Measurements from ENCODE around the gene HOXB2.
A peak's percentile ranks its signal among the peaks of the same experiment; 100 is the strongest.

The HOXB2 gene

DNA sequence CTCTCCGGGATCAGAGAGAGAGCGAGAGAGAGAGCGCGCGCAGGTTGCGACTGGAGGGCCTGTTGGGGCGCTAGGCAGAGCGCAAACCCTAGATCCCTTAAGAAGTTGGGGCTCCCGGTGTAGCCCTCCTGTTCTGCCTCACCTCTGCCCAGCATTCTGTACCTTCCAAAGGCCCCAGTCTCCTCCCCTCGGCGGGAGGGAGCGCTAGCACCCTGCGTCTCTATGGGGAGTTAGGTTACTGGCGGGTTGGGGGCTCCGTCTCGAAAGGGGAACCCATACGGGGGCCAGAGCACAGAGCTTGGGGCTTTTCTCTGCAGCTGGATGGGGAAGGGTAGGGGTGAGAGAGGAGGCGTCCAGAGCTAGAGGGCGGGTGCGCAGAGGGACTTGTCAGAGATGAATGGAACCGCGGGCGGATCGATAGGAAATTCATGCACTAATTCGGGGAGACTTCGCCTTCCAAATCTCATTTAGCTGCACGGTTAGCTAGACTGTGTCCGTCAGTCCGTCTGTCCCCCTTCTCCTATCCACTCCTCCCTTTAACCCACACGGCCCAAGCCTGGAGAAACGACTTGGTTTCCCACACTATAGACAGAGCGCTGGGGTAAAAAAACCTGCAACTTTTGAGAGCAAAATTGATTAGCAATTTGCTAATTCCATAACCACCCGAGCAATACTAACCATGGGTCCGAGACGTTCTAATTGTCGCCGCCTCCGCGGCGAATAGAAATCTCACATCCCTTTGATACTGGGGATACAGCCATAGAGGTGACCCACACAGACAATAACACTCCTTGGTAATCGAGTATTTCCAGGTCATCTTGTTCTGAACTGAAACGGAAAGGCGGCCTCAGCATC, 33.9 kb upstream of the HOXB2 start:
- peak overlapping the region; percentile 92 for H3K27ac ChIP-seq (ENCODE audit: low read length)
- H3K9ac ChIP-seq (ENCODE audit: low read length): peak overlapping the region; percentile 99
- H4K20me1 ChIP-seq (ENCODE audit: insufficient read depth, low read length): no peaks in the 10 kb centered on the region
- H3K9me3 ChIP-seq (ENCODE audit: insufficient read depth, low read length): no peaks in the 10 kb centered on the region
- H3K4me3 ChIP-seq (ENCODE audit: low read length): peak overlapping the region; percentile 90
- H3K36me3 ChIP-seq (replicated peaks; ENCODE audit: low read depth, low read length): peaks cover 16% of the 10 kb centered on the region
- no peaks in the 10 kb centered on the region for H3K27me3 ChIP-seq (ENCODE audit: low read depth, low read length)
- peak overlapping the region; percentile 98 for H3K4me2 ChIP-seq (ENCODE audit: low read length)
- no peak overlapping the region for H2AFZ ChIP-seq (ENCODE audit: low read depth, low read length)
- H3K4me1 ChIP-seq (ENCODE audit: low read length): peaks cover 60% of the 10 kb centered on the region
- TF ChIP-seq EZH2phosphoT487 (IDR thresholded peaks at IDR 0.05; ENCODE audit: low read depth): no peak
- TF ChIP-seq CTCF (IDR thresholded peaks at IDR 0.05; ENCODE audit: low read depth, low read length): peak; percentile 14; the same call in 1 of the 2 replicates
- H3K79me2 ChIP-seq (ENCODE audit: low read length): peaks cover 49% of the 10 kb centered on the region

DNA sequence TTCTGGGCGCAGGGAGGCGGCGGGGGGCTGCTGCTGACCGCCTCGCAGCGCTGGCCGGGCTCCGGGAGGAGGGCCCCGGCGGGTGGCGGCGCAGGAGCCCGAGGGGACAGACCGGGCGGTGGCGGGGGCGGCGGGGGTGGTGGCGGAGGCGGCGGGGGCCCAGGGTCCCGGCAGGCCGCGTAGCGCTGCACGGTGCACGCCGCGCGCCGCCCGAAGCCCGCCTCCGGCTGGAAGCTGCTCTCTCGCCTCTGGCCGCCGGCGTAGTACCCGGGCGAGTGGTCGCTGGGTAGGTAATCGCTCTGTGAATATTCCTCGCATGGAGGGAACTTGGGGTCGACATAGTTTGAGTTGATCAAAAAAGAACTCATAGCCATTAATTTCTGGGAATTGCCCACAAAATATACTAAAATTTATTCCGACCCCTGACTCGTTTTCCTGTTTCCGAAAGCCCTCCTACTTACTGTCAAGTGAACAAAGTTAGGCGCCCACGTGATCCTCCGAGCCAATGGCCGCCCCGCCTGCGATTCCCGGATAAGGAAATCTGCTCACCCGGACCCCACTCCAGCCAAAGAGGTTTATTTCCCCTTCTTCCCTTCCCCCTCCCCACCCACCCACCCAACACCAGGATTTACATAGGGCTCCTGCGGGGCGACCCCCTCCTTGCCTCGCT, 33.2 kb upstream of the HOXB2 start, which contains the start of gene HOXB4:
TSS of gene HOXB4 (minus strand) at position 405 of the 670 bp plus-strand sequence. CDS start at position 374, 31 bp downstream.
- Histone ChIP-seq H3K36me3 (replicated peaks; ENCODE audit: low read depth, low read length) (peaks cover 19% of the 10 kb centered on the region), H3K27ac (ENCODE audit: low read length) (peak within 1 kb of the TSS; percentile 92), H3K4me3 (ENCODE audit: low read length) (peak within 1 kb of the TSS; percentile 90), H3K4me1 (ENCODE audit: low read length) (peaks cover 61% of the 10 kb centered on the region), H3K79me2 (ENCODE audit: low read length) (peaks cover 53% of the 10 kb centered on the region), H3K9me3 (ENCODE audit: insufficient read depth, low read length) (no peaks in the 10 kb centered on the region), H2AFZ (ENCODE audit: low read depth, low read length) (no peak within 1 kb of the TSS), H3K4me2 (ENCODE audit: low read length) (peak within 1 kb of the TSS; percentile 98), H3K9ac (ENCODE audit: low read length) (peak within 1 kb of the TSS; percentile 99), H4K20me1 (ENCODE audit: insufficient read depth, low read length) (no peaks in the 10 kb centered on the region), H3K27me3 (ENCODE audit: low read depth, low read length) (no peaks in the 10 kb centered on the region)
- TF ChIP-seq EZH2phosphoT487 (IDR thresholded peaks at IDR 0.05; ENCODE audit: low read depth): no peak
- no peak for TF ChIP-seq CTCF (IDR thresholded peaks at IDR 0.05; ENCODE audit: low read depth, low read length)

GRCh38 chr17:48577330-48577945, 32.5 kb upstream of the HOXB2 start:
- H3K27me3 ChIP-seq (ENCODE audit: low read depth, low read length): no peaks in the 10 kb centered on the region
- peak overlapping the region; percentile 78 for H3K9ac ChIP-seq (ENCODE audit: low read length)
- no peaks in the 10 kb centered on the region for H4K20me1 ChIP-seq (ENCODE audit: insufficient read depth, low read length)
- peak overlapping the region; percentile 92 for H3K27ac ChIP-seq (ENCODE audit: low read length)
- H3K4me1 ChIP-seq (ENCODE audit: low read length): peaks cover 56% of the 10 kb centered on the region
- H3K36me3 ChIP-seq (replicated peaks; ENCODE audit: low read depth, low read length): peaks cover 23% of the 10 kb centered on the region
- TF ChIP-seq EZH2phosphoT487 (IDR thresholded peaks at IDR 0.05; ENCODE audit: low read depth) (no peak), CTCF (IDR thresholded peaks at IDR 0.05; ENCODE audit: low read depth, low read length) (no peak)
- peak overlapping the region; percentile 90 for H3K4me3 ChIP-seq (ENCODE audit: low read length)
- H3K9me3 ChIP-seq (ENCODE audit: insufficient read depth, low read length): no peaks in the 10 kb centered on the region
- no peak overlapping the region for H2AFZ ChIP-seq (ENCODE audit: low read depth, low read length)
- peaks cover 54% of the 10 kb centered on the region for H3K79me2 ChIP-seq (ENCODE audit: low read length)
- peak overlapping the region; percentile 86 for H3K4me2 ChIP-seq (ENCODE audit: low read length)

Measured in OCI-LY3 (cell line).